Measurements from ENCODE around the gene H2BK1. TPM values are rescaled to one million over a fixed set of nuclear protein-coding genes. Genes with fewer than 3 reads are reported as not detected.
A peak's percentile ranks its signal among the peaks of the same experiment; 100 is the strongest.

The H2BK1 gene
- polyA plus RNA-seq, 1 donor from 2014 or later = not detected

GRCh38 chr7:151248346-151249033 is 38.2 kb upstream of the H2BK1 start, which contains the start of gene SMARCD3:
TSS of gene SMARCD3 (minus strand) at chr7:151248694. CDS start at chr7:151248562, 132 bp downstream.
- H3K9me3 Mint-ChIP-seq = no peaks in the 10 kb centered on the region
- peak within 1 kb of the TSS in 2 of 3 donors; percentile 27 to 47 for H3K27ac Mint-ChIP-seq
- peak within 1 kb of the TSS; percentile 54 to 94 (median 83) for H3K4me3 Mint-ChIP-seq
- peaks cover 2% of the 10 kb centered on the region for H3K36me3 Mint-ChIP-seq
- H3K27me3 Mint-ChIP-seq = peaks cover 53% of the 10 kb centered on the region
- peaks cover 14 to 29% (median 18%) of the 10 kb centered on the region in 3 donors for H3K4me1 Mint-ChIP-seq

GRCh38 chr7:151247611-151248345 is 37.5 kb upstream of the H2BK1 start:
- peak overlapping the region in 1 of 3 donors; percentile 47 for H3K27ac Mint-ChIP-seq

GRCh38 chr7:151246851-151247580 is 36.7 kb upstream of the H2BK1 start:
- Mint-ChIP-seq H3K4me3 (peak overlapping the region; percentile 30 to 79 (median 54)), H3K9me3 (no peaks in the 10 kb centered on the region), H3K4me1 (peaks cover 16 to 28% (median 25%) of the 10 kb centered on the region in 3 donors), H3K27me3 (peaks cover 43% of the 10 kb centered on the region), H3K36me3 (peaks cover 2% of the 10 kb centered on the region), H3K27ac (no peak overlapping the region)

More at GRCh38 chr7:151247611-151248345, 37.5 kb upstream of the H2BK1 start:
- Mint-ChIP-seq H3K9me3 (no peaks in the 10 kb centered on the region), H3K4me3 (peak overlapping the region; percentile 54 to 94 (median 76)), H3K27me3 (peaks cover 50% of the 10 kb centered on the region), H3K36me3 (peaks cover 2% of the 10 kb centered on the region), H3K4me1 (peaks cover 19 to 32% (median 25%) of the 10 kb centered on the region in 3 donors)

- Mint-ChIP-seq H3K27me3 (peaks cover 44% of the 10 kb centered on the region), H3K4me1 (peaks cover 16 to 28% (median 24%) of the 10 kb centered on the region in 3 donors), H3K4me3 (peak overlapping the region; percentile 54 to 75 (median 66)), H3K27ac (no peak overlapping the region), H3K9me3 (no peaks in the 10 kb centered on the region), H3K36me3 (peaks cover 2% of the 10 kb centered on the region)
Observed at GRCh38 chr7:151246102-151246850, 36.0 kb upstream of the H2BK1 start.

- H3K36me3 Mint-ChIP-seq = peaks cover 2% of the 10 kb centered on the region
- peak overlapping the region; percentile 48 to 75 (median 66) for H3K4me3 Mint-ChIP-seq
- peaks cover 38% of the 10 kb centered on the region for H3K27me3 Mint-ChIP-seq
- no peaks in the 10 kb centered on the region for H3K9me3 Mint-ChIP-seq
- H3K27ac Mint-ChIP-seq = no peak overlapping the region
- H3K4me1 Mint-ChIP-seq = peaks cover 16 to 21% (median 17%) of the 10 kb centered on the region in 3 donors
Observed at GRCh38 chr7:151245360-151246101, 35.2 kb upstream of the H2BK1 start.

GRCh38 chr7:151244841-151245346 is 34.6 kb upstream of the H2BK1 start:
- Mint-ChIP-seq H3K4me1 (peaks cover 15 to 19% (median 16%) of the 10 kb centered on the region in 3 donors), H3K36me3 (peaks cover 2% of the 10 kb centered on the region), H3K27ac (no peak overlapping the region), H3K4me3 (peak overlapping the region; percentile 38 to 78 (median 59)), H3K9me3 (no peaks in the 10 kb centered on the region), H3K27me3 (peaks cover 34% of the 10 kb centered on the region)

GRCh38 chr7:151244196-151244840 is 34.0 kb upstream of the H2BK1 start:
- peaks cover 15 to 19% (median 15%) of the 10 kb centered on the region in 3 donors for H3K4me1 Mint-ChIP-seq
- H3K27ac Mint-ChIP-seq = peak overlapping the region in 2 of 3 donors; percentile 75 to 90
- no peaks in the 10 kb centered on the region for H3K9me3 Mint-ChIP-seq
- H3K27me3 Mint-ChIP-seq = peaks cover 33% of the 10 kb centered on the region
- H3K4me3 Mint-ChIP-seq = peak overlapping the region; percentile 57 to 91 (median 60)
- H3K36me3 Mint-ChIP-seq = peaks cover 1% of the 10 kb centered on the region

- Mint-ChIP-seq H3K36me3 (no peaks in the 10 kb centered on the region), H3K4me3 (peak overlapping the region; percentile 59 to 91 (median 76)), H3K27me3 (peaks cover 31% of the 10 kb centered on the region), H3K9me3 (no peaks in the 10 kb centered on the region), H3K27ac (peak overlapping the region; percentile 64 to 90 (median 75)), H3K4me1 (peaks cover 13 to 19% (median 15%) of the 10 kb centered on the region in 3 donors)
Observed at GRCh38 chr7:151243408-151244195, 33.3 kb upstream of the H2BK1 start.

GRCh38 chr7:151243045-151243349 is 32.7 kb upstream of the H2BK1 start:
- H3K9me3 Mint-ChIP-seq = no peaks in the 10 kb centered on the region
- peak overlapping the region in 2 of 3 donors; percentile 64 to 75 for H3K27ac Mint-ChIP-seq
- peak overlapping the region; percentile 59 to 91 (median 76) for H3K4me3 Mint-ChIP-seq
- no peaks in the 10 kb centered on the region for H3K36me3 Mint-ChIP-seq
- peaks cover 11 to 17% (median 15%) of the 10 kb centered on the region in 3 donors for H3K4me1 Mint-ChIP-seq
- peaks cover 29% of the 10 kb centered on the region for H3K27me3 Mint-ChIP-seq

- Mint-ChIP-seq H3K4me1 (peaks cover 11 to 17% (median 15%) of the 10 kb centered on the region in 3 donors), H3K4me3 (peak overlapping the region in 1 of 4 donors; percentile 61)
Observed at GRCh38 chr7:151242159-151243044, 32.1 kb upstream of the H2BK1 start.

GRCh38 chr7:151241755-151242096 is 31.4 kb upstream of the H2BK1 start:
- Mint-ChIP-seq H3K9me3 (no peaks in the 10 kb centered on the region), H3K4me3 (peak overlapping the region in 1 of 4 donors; percentile 68), H3K27me3 (peaks cover 22% of the 10 kb centered on the region), H3K4me1 (peaks cover 9 to 17% (median 15%) of the 10 kb centered on the region in 3 donors), H3K27ac (peak overlapping the region in 1 of 3 donors; percentile 48), H3K36me3 (no peaks in the 10 kb centered on the region)

More at GRCh38 chr7:151242159-151243044, 32.1 kb upstream of the H2BK1 start:
- H3K27ac Mint-ChIP-seq = no peak overlapping the region
- no peaks in the 10 kb centered on the region for H3K9me3 Mint-ChIP-seq
- H3K27me3 Mint-ChIP-seq = peaks cover 24% of the 10 kb centered on the region
- no peaks in the 10 kb centered on the region for H3K36me3 Mint-ChIP-seq

Data from IgD-negative memory B cell (primary cell).